Measurements from ENCODE around the gene SPC25. TPM values are rescaled to one million over a fixed set of nuclear protein-coding genes. Genes with fewer than 3 reads are reported as not detected.
A peak's percentile ranks its signal among the peaks of the same experiment; 100 is the strongest.

The SPC25 gene
- total and polyA plus RNA-seq, 2 of the 13 experiments (the other 11 are each of a cell fraction or from before 2014, with no cell fraction given), result 11.3 to 26.5 TPM

DNA sequence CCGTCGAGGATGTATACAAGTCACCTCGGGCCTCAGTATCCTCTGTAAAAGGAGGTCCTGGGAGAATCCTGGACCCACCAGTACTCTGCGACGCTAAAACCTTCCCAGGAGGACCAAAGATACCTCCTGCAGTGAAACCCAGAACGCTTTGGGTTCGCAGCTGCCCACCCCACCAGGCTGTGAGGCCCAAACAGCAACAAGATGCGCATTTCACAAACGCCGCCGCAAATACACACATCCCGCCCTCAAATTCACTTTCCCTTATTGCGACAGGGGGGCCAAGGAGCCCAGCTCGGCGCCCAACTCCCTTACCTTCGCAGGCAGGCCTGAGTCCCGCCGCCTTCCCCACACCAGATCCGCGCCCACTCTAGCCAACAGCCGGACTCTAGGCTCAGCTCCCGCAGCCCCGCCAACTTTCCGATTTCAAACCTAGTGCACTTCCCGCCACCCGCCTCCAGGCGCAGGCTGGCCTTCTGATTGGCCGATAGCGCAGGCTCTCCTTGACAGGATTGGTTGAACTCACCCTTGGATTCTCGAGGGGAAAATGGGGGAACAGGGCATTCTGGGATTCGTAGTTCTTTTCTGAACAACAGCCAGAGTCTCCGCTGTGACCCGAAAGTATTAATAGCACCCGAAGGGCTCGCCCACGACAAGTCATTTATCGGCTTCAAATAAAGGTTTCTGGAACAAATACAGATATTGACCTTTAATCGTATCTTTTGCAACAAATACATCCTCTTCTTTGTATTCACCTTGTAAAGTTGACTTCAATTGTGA lies at the start of gene SPC25 (continued):
- no peak for TF ChIP-seq ZNF543 (CRISPR knock-in tag; IDR thresholded peaks at IDR 0.05)
- TF ChIP-seq MAFK (conservative IDR thresholded peaks at IDR 0.05 in 1 of 2, IDR thresholded peaks at IDR 0.05 in 1 of 2; ENCODE audit: low read length in 2 of 2), result no peak
- no peak for TF ChIP-seq ZNF17 (CRISPR knock-in tag; IDR thresholded peaks at IDR 0.05)
- no peak for TF ChIP-seq ZNF20 (CRISPR knock-in tag; IDR thresholded peaks at IDR 0.05)
- no peak for TF ChIP-seq AKAP8 (CRISPR knock-in tag; IDR thresholded peaks at IDR 0.05)
- TF ChIP-seq IRX3 (CRISPR knock-in tag; IDR thresholded peaks at IDR 0.05; ENCODE audit: borderline replicate concordance, low read depth), result no peak; the same call in 1 of the 2 replicates
- no peak for TF ChIP-seq SRF (IDR thresholded peaks at IDR 0.05; ENCODE audit: low read depth, low read length)
- TF ChIP-seq ZNF556 (CRISPR knock-in tag; IDR thresholded peaks at IDR 0.05; ENCODE audit: borderline replicate concordance), result no peak
- TF ChIP-seq, protein P1, sequence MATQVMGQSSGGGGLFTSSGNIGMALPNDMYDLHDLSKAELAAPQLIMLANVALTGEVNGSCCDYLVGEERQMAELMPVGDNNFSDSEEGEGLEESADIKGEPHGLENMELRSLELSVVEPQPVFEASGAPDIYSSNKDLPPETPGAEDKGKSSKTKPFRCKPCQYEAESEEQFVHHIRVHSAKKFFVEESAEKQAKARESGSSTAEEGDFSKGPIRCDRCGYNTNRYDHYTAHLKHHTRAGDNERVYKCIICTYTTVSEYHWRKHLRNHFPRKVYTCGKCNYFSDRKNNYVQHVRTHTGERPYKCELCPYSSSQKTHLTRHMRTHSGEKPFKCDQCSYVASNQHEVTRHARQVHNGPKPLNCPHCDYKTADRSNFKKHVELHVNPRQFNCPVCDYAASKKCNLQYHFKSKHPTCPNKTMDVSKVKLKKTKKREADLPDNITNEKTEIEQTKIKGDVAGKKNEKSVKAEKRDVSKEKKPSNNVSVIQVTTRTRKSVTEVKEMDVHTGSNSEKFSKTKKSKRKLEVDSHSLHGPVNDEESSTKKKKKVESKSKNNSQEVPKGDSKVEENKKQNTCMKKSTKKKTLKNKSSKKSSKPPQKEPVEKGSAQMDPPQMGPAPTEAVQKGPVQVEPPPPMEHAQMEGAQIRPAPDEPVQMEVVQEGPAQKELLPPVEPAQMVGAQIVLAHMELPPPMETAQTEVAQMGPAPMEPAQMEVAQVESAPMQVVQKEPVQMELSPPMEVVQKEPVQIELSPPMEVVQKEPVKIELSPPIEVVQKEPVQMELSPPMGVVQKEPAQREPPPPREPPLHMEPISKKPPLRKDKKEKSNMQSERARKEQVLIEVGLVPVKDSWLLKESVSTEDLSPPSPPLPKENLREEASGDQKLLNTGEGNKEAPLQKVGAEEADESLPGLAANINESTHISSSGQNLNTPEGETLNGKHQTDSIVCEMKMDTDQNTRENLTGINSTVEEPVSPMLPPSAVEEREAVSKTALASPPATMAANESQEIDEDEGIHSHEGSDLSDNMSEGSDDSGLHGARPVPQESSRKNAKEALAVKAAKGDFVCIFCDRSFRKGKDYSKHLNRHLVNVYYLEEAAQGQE (IDR thresholded peaks at IDR 0.05; ENCODE audit: borderline replicate concordance in 1 of 2, low read depth in 1 of 2, low read length in 2 of 2), result 0 out of 4 replicates have a peak, but pooled peaks of 1 of the 2 experiments have one; percentile 21
- TF ChIP-seq ZNF44 (CRISPR knock-in tag; IDR thresholded peaks at IDR 0.05), result peak; percentile 32; the same call in 1 of the 2 replicates
- no peak for TF ChIP-seq RBM22 (optimal IDR thresholded peaks at IDR 0.05; ENCODE audit: low read length)
- TF ChIP-seq ZBTB37 (CRISPR knock-in tag; IDR thresholded peaks at IDR 0.05), result no peak
- TF ChIP-seq MAFG (CRISPR knock-in tag; IDR thresholded peaks at IDR 0.05), result no peak
- no peak for TF ChIP-seq HNF4G (IDR thresholded peaks at IDR 0.05; ENCODE audit: borderline replicate concordance, low read depth, low read length)
- peak; percentile 57; the same call in 1 of the 2 replicates for TF ChIP-seq HNF4G (CRISPR knock-in tag; IDR thresholded peaks at IDR 0.05; ENCODE audit: borderline replicate concordance, low read depth)
- peak; percentile 75; the same call in 1 of the 2 replicates for TF ChIP-seq ETV6 (CRISPR knock-in tag; conservative IDR thresholded peaks at IDR 0.05)
- TF ChIP-seq HES4 (CRISPR knock-in tag; IDR thresholded peaks at IDR 0.05; ENCODE audit: borderline replicate concordance), result 0 out of 2 replicates have a peak, but pooled peaks have one; percentile 23
- TF ChIP-seq, protein P2, sequence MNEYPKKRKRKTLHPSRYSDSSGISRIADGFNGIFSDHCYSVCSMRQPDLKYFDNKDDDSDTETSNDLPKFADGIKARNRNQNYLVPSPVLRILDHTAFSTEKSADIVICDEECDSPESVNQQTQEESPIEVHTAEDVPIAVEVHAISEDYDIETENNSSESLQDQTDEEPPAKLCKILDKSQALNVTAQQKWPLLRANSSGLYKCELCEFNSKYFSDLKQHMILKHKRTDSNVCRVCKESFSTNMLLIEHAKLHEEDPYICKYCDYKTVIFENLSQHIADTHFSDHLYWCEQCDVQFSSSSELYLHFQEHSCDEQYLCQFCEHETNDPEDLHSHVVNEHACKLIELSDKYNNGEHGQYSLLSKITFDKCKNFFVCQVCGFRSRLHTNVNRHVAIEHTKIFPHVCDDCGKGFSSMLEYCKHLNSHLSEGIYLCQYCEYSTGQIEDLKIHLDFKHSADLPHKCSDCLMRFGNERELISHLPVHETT (CRISPR knock-in tag; conservative IDR thresholded peaks at IDR 0.05), result no peak
- TF ChIP-seq, protein P3, sequence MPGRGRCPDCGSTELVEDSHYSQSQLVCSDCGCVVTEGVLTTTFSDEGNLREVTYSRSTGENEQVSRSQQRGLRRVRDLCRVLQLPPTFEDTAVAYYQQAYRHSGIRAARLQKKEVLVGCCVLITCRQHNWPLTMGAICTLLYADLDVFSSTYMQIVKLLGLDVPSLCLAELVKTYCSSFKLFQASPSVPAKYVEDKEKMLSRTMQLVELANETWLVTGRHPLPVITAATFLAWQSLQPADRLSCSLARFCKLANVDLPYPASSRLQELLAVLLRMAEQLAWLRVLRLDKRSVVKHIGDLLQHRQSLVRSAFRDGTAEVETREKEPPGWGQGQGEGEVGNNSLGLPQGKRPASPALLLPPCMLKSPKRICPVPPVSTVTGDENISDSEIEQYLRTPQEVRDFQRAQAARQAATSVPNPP (CRISPR knock-in tag; IDR thresholded peaks at IDR 0.05), result no peak
- TF ChIP-seq HMG20A (CRISPR knock-in tag; IDR thresholded peaks at IDR 0.05; ENCODE audit: borderline replicate concordance), result no peak
- no peak for TF ChIP-seq MBD4 (IDR thresholded peaks at IDR 0.05; ENCODE audit: borderline replicate concordance, low read length)

Measured in HepG2 (cell line).